KBM-7 (cell line): ENCODE measurements around the gene NRG3.

ENCODE experiments used
- DNase-seq: peaks from one replicate; pipeline ENCODE4 v3.0.0-alpha.2; 2015
- in situ Hi-C: fragments of 300-500 bp; cut with MboI; formaldehyde crosslinking; loops from 2 replicates; pipeline ENCODE4 v1.14.3; 2020; ENCODE audit warnings: low sequenced_read_pairs, low pct_unique_long_range_greater_than_20kb, mixed read lengths

Gene NRG3

GRCh38 chr10:82171899-82172298 is 296.9 kb downstream of the NRG3 start:
- in situ Hi-C loops, result no loop called here
- DNase-seq, result no peak

- in situ Hi-C loops, result no loop called here
- no peak for DNase-seq
These were observed 301.6 kb downstream of the NRG3 start for GRCh38 chr10:82176587-82176986.

- in situ Hi-C loops, result no loop called here
- no peak for DNase-seq
These were observed 315.7 kb downstream of the NRG3 start for GRCh38 chr10:82190432-82191260.

- no peak for DNase-seq
- in situ Hi-C loops, result no loop called here
These were observed 316.7 kb downstream of the NRG3 start for GRCh38 chr10:82191653-82192052.

GRCh38 chr10:82192665-82193064 is 317.7 kb downstream of the NRG3 start:
- DNase-seq, result no peak
- in situ Hi-C loops, result no loop called here

- in situ Hi-C loops, result no loop called here
- no peak for DNase-seq
These were observed 319.4 kb downstream of the NRG3 start for GRCh38 chr10:82194419-82194818.

- no peak for DNase-seq
- in situ Hi-C loops, result no loop called here
These were observed 331.8 kb downstream of the NRG3 start for GRCh38 chr10:82206831-82207230.

GRCh38 chr10:82208726-82209125 is 333.7 kb downstream of the NRG3 start:
- no peak for DNase-seq

GRCh38 chr10:82210331-82210730 is 335.3 kb downstream of the NRG3 start:
- in situ Hi-C loops, result no loop called here
- no peak for DNase-seq

More at GRCh38 chr10:82208726-82209125, 333.7 kb downstream of the NRG3 start:
- in situ Hi-C loops, result no loop called here

- DNase-seq, result no peak
- in situ Hi-C loops, result no loop called here
These were observed 336.4 kb downstream of the NRG3 start for GRCh38 chr10:82211346-82211745.

- in situ Hi-C loops, result no loop called here
These were observed 337.8 kb downstream of the NRG3 start for GRCh38 chr10:82212753-82213152.

GRCh38 chr10:82213784-82214183 is 338.8 kb downstream of the NRG3 start:
- no peak for DNase-seq
- in situ Hi-C loops, result no loop called here

More at GRCh38 chr10:82212753-82213152, 337.8 kb downstream of the NRG3 start:
- DNase-seq, result no peak

- DNase-seq, result no peak
- in situ Hi-C loops, result no loop called here
These were observed 346.1 kb downstream of the NRG3 start for GRCh38 chr10:82221056-82221455.

- no peak for DNase-seq
- in situ Hi-C loops, result no loop called here
These were observed 346.7 kb downstream of the NRG3 start for GRCh38 chr10:82221601-82222149.

- in situ Hi-C loops, result no loop called here
- DNase-seq, result no peak
These were observed 353.7 kb downstream of the NRG3 start for GRCh38 chr10:82228701-82229100.

GRCh38 chr10:82234173-82234572 is 359.2 kb downstream of the NRG3 start:
- in situ Hi-C loops, result no loop called here

GRCh38 chr10:82236084-82236731 is 361.2 kb downstream of the NRG3 start:
- in situ Hi-C loops, result no loop called here
- no peak for DNase-seq

More at GRCh38 chr10:82234173-82234572, 359.2 kb downstream of the NRG3 start:
- no peak for DNase-seq

- in situ Hi-C loops, result no loop called here
- no peak for DNase-seq
These were observed 363.3 kb downstream of the NRG3 start for GRCh38 chr10:82238291-82238690.

GRCh38 chr10:82240408-82240807 is 365.4 kb downstream of the NRG3 start:
- in situ Hi-C loops, result no loop called here

GRCh38 chr10:82242778-82243177 is 367.8 kb downstream of the NRG3 start:
- no peak for DNase-seq
- in situ Hi-C loops, result no loop called here

More at GRCh38 chr10:82240408-82240807, 365.4 kb downstream of the NRG3 start:
- DNase-seq, result no peak
